Muscle of back (tissue), 11 donors: Measurements from ENCODE around the gene DDX3X. TPM values are rescaled to one million over a fixed set of nuclear protein-coding genes. Genes with fewer than 3 reads are reported as not detected.
"Not testable (repeated sequence)": the region's sequence is repeated elsewhere in the genome, so short reads cannot be mapped to it uniquely, and the experiment has no call there.

ENCODE experiments used
- DNase-seq, 3 donors: peaks; one replicate each; pipeline versions ENCODE4 v3.0.0 to v3.0.0-alpha.2; 2013
- polyA plus RNA-seq, 10 donors: library from polyadenylated mRNA; unstranded; fragments of 120-200 nt; gene quantifications; one replicate each; pipeline ENCODE4 v1.2.1, GENCODE V29; 2013; ENCODE audit not compliant: insufficient read length in 10 of 10

DDX3X gene
- polyA plus RNA-seq, 10 donors: 103 to 198 (median 146) TPM

GRCh38 chrX:41352329-41352838, 18.4 kb downstream of the DDX3X start:
- DNase-seq: no peak

GRCh38 chrX:41353985-41354384, 20.0 kb downstream of the DDX3X start:
- DNase-seq: no peak

- no peak for DNase-seq
Measured at GRCh38 chrX:41369152-41369551, 35.2 kb downstream of the DDX3X start.

GRCh38 chrX:41371575-41371974, 37.6 kb downstream of the DDX3X start:
- DNase-seq: not testable (repeated sequence)

- DNase-seq: no peak
Measured at GRCh38 chrX:41373989-41374606, 40.1 kb downstream of the DDX3X start.

GRCh38 chrX:41377624-41378023, 43.7 kb downstream of the DDX3X start:
- DNase-seq: no peak

- peak in 1 of 3 donors; percentile 25 for DNase-seq
Measured at GRCh38 chrX:41381685-41382084, 47.7 kb downstream of the DDX3X start.

- no peak for DNase-seq
Measured at GRCh38 chrX:41382714-41383645, 49.0 kb downstream of the DDX3X start.

GRCh38 chrX:41384051-41384705, 50.2 kb downstream of the DDX3X start:
- DNase-seq: peak; percentile 14 to 35 (median 15)

- no peak for DNase-seq
Measured at GRCh38 chrX:41386222-41386990, 52.4 kb downstream of the DDX3X start.

GRCh38 chrX:41388543-41388942, 54.6 kb downstream of the DDX3X start:
- DNase-seq: no peak

- no peak for DNase-seq
Measured at GRCh38 chrX:41389311-41389888, 55.4 kb downstream of the DDX3X start.

GRCh38 chrX:41390576-41390975, 56.6 kb downstream of the DDX3X start:
- DNase-seq: not testable (repeated sequence)

- DNase-seq: no peak
Measured at GRCh38 chrX:41391606-41392005, 57.6 kb downstream of the DDX3X start.

GRCh38 chrX:41394293-41394692, 60.3 kb downstream of the DDX3X start:
- no peak for DNase-seq

GRCh38 chrX:41397219-41397618, 63.3 kb downstream of the DDX3X start:
- no peak for DNase-seq

GRCh38 chrX:41397768-41398167, 63.8 kb downstream of the DDX3X start:
- DNase-seq: no peak

- not testable (repeated sequence) for DNase-seq
Measured at GRCh38 chrX:41402556-41402955, 68.6 kb downstream of the DDX3X start.

- DNase-seq: no peak
Measured at GRCh38 chrX:41405551-41405950, 71.6 kb downstream of the DDX3X start.

GRCh38 chrX:41406201-41406600, 72.2 kb downstream of the DDX3X start:
- DNase-seq: no peak

- no peak for DNase-seq
Measured at GRCh38 chrX:41407816-41408215, 73.9 kb downstream of the DDX3X start.
